A549 (cell line): ENCODE data around the gene POU3F3.

Experiments
- EP300 ChIP-seq, 2 experiments: fragments of >200 bp; sonication (Bioruptor Twin); formaldehyde crosslinking; IDR thresholded peaks; 2 replicates in 1 of 2; 3 replicates in 1 of 2; pipeline ENCODE4 v1.6.1; 2016 to 2017
- POLR2A ChIP-seq: IDR thresholded peaks from 2 replicates; pipeline ENCODE4 v1.6.1; 2012; ENCODE audit warnings: mild to moderate bottlenecking, low read length
- TFCP2L1 ChIP-seq: fragments of 250-450 bp; sonication (Bioruptor Pico); IDR thresholded peaks from 2 replicates; pipeline ENCODE4 v1.5.0; 2021; ENCODE audit warnings: mild to moderate bottlenecking
- TF ChIP-seq, protein P1 (sequence below): fragments of >200 bp; sonication (Bioruptor Twin); formaldehyde crosslinking; IDR thresholded peaks from 3 replicates; pipeline ENCODE4 v1.5.1; 2016

GRCh38 chr2:104818264-104818663 lies 35.7 kb upstream of the POU3F3 start:
- TF ChIP-seq TFCP2L1 (CRISPR knock-in tag) (no peak), POLR2A (no peak), EP300 (IDR thresholded peaks at IDR 0.05) (no peak)
- TF ChIP-seq, protein P1, sequence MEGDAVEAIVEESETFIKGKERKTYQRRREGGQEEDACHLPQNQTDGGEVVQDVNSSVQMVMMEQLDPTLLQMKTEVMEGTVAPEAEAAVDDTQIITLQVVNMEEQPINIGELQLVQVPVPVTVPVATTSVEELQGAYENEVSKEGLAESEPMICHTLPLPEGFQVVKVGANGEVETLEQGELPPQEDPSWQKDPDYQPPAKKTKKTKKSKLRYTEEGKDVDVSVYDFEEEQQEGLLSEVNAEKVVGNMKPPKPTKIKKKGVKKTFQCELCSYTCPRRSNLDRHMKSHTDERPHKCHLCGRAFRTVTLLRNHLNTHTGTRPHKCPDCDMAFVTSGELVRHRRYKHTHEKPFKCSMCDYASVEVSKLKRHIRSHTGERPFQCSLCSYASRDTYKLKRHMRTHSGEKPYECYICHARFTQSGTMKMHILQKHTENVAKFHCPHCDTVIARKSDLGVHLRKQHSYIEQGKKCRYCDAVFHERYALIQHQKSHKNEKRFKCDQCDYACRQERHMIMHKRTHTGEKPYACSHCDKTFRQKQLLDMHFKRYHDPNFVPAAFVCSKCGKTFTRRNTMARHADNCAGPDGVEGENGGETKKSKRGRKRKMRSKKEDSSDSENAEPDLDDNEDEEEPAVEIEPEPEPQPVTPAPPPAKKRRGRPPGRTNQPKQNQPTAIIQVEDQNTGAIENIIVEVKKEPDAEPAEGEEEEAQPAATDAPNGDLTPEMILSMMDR: no peak
